SK-N-MC (cell line): ENCODE measurements around the gene AMMECR1L.
"Not testable (repeated sequence)": the region's sequence is repeated elsewhere in the genome, so short reads cannot be mapped to it uniquely, and the experiment has no call there.

ENCODE experiments used
- DNase-seq: peaks from one replicate; pipeline ENCODE4 v3.0.0-alpha.2; 2011; ENCODE audit warnings: low read depth, low spot score
- H3K27ac ChIP-seq: fragments of 200-600 bp; sonication (generic); 2 replicates; pipeline ENCODE4 v1.5.1; 2016; ENCODE audit warnings: mixed run types
- H3K36me3 ChIP-seq: fragments of 200-600 bp; sonication (generic); 2 replicates; pipeline ENCODE4 v1.6.1; 2017; ENCODE audit warnings: antibody characterized with exemption, low read length, mixed read lengths; ENCODE audit not compliant: insufficient read depth
- H3K4me3 ChIP-seq: fragments of 200-600 bp; sonication (generic); 2 replicates; pipeline ENCODE4 v1.5.1; 2016
- H3K9ac ChIP-seq: fragments of 200-600 bp; sonication (generic); 2 replicates; pipeline ENCODE4 v1.8.0; 2017; ENCODE audit warnings: mixed run types, mixed read lengths; ENCODE audit not compliant: insufficient read length
- H3K9me3 ChIP-seq: fragments of 200-600 bp; sonication (generic); 2 replicates; pipeline ENCODE4 v1.6.1; 2017; ENCODE audit warnings: low read depth, mild to moderate bottlenecking, antibody characterized with exemption, low read length, moderate library complexity, mixed read lengths
- EZH2 ChIP-seq: fragments of 200-600 bp; sonication (generic); IDR thresholded peaks from one replicate; pipeline ENCODE4 v1.6.1; 2017; ENCODE audit warnings: antibody characterized with exemption
- FOXP2 ChIP-seq: optimal IDR thresholded peaks from 2 replicates; pipeline ENCODE3; 2011; ENCODE audit warnings: mild to moderate bottlenecking, moderate library complexity; ENCODE audit not compliant: insufficient read depth; ENCODE audit errors: extremely low read length, control extremely low read depth
- POLR2AphosphoS5 ChIP-seq: IDR thresholded peaks from 2 replicates; pipeline ENCODE4 v1.6.1; 2012; ENCODE audit warnings: mild to moderate bottlenecking, low read depth, low read length, borderline replicate concordance

AMMECR1L gene

GRCh38 chr2:127814677-127815076 lies 71.1 kb downstream of the AMMECR1L start:
- Histone ChIP-seq H3K27ac (no peak overlapping the region), H3K9ac (no peak overlapping the region), H3K9me3 (no peaks in the 10 kb centered on the region), H3K36me3 (no peaks in the 10 kb centered on the region), H3K4me3 (no peak overlapping the region)
- TF ChIP-seq EZH2: no peak
- TF ChIP-seq FOXP2: no peak
- TF ChIP-seq POLR2AphosphoS5: no peak
- no peak for DNase-seq

- not testable (repeated sequence) for H3K27ac ChIP-seq, DNase-seq
Observed at GRCh38 chr2:127812441-127812840, 73.3 kb downstream of the AMMECR1L start.

More at GRCh38 chr2:127812441-127812840, 73.3 kb downstream of the AMMECR1L start:
- not testable (repeated sequence) for H3K4me3 ChIP-seq, H3K36me3 ChIP-seq, H3K9me3 ChIP-seq, H3K9ac ChIP-seq
